HG03442 (cell line): ENCODE measurements around the gene VEPH1.
"Not testable (repeated sequence)": the region's sequence is repeated elsewhere in the genome, so short reads cannot be mapped to it uniquely, and the experiment has no call there.

Experiments used
- ATAC-seq: cut with Tn5 transposase; IDR thresholded peaks from one replicate; pipeline ENCODE4 v1.9.1; 2021; ENCODE audit warnings: mild to moderate bottlenecking, moderate library complexity; ENCODE audit not compliant: unreplicated experiment

The VEPH1 gene

GRCh38 chr3:157355276-157355675 is 147.9 kb downstream of the VEPH1 start:
- ATAC-seq = no peak

GRCh38 chr3:157354722-157355121 is 148.5 kb downstream of the VEPH1 start:
- no peak for ATAC-seq

GRCh38 chr3:157354254-157354653 is 149.0 kb downstream of the VEPH1 start:
- no peak for ATAC-seq

- no peak for ATAC-seq
These were observed 149.6 kb downstream of the VEPH1 start for GRCh38 chr3:157353652-157354051.

DNA sequence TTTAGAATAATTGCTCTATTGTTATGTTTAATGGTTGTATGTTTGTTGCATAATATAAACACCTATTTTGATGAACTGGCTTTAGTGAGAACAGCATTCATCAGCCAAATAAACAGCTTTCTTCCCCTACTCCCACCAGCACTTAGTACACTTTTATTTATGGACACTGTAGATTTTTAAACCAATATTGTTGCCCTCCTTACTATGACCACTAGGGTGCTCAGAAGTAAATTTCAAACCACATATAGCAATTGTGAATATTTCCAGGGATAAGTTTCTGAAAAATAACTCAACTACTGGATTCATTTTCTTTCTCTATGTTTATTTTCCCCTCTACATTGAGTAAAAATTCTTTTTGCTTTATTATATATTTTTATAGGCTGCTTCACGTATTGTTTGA is 151.2 kb downstream of the VEPH1 start:
- ATAC-seq = no peak

DNA sequence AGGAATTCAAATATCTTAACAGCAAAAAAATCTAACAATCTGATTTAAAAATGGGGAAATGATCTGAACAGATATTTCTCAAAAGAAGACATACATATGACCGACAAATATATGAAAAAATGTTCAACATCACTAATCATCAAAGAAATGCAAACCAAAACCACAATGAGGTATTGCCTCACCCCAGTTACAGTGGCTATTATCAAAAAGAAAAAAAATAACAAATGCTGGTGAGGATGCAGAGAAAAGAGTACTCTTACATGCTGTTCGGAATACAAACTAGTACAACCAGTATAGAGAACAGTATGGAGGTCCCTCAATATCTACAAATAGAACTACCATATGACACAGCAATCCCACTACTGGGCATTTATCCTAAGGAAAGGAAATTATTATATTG is 152.6 kb downstream of the VEPH1 start:
- ATAC-seq = not testable (repeated sequence)

DNA sequence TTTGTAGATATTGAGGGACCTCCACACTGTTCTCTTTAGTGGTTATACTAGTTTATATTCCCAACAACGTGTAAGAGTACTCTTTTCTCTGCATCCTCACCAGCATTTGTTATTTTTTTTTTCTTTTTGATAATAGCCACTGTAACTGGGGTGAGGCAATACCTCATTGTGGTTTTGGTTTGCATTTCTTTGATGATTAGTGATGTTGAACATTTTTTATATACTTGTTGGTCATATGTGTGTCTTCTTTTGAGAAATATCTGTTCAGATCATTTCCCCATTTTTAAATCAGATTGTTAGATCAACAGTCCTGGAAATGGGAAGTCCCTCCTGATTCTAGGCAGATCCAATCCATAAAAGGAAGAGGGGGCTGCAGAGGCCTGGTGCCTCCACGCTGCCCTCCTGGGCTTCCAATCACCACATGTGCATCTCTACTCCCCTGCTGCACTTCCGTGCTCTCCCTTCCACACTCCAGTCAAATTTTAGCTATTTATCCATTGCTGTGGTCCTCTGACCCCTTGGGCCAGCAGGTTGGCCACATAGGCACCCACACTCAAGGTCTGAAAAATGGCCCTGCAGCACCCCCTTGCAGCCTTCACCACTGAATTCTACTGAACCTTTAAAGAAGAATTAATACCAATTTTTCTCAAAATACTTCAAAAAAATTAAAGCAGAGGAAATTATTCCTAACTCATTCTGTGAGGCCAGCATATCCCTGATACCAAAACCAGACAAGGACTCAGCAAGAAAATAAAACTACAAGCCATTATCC is 154.7 kb downstream of the VEPH1 start:
- ATAC-seq = not testable (repeated sequence)

DNA sequence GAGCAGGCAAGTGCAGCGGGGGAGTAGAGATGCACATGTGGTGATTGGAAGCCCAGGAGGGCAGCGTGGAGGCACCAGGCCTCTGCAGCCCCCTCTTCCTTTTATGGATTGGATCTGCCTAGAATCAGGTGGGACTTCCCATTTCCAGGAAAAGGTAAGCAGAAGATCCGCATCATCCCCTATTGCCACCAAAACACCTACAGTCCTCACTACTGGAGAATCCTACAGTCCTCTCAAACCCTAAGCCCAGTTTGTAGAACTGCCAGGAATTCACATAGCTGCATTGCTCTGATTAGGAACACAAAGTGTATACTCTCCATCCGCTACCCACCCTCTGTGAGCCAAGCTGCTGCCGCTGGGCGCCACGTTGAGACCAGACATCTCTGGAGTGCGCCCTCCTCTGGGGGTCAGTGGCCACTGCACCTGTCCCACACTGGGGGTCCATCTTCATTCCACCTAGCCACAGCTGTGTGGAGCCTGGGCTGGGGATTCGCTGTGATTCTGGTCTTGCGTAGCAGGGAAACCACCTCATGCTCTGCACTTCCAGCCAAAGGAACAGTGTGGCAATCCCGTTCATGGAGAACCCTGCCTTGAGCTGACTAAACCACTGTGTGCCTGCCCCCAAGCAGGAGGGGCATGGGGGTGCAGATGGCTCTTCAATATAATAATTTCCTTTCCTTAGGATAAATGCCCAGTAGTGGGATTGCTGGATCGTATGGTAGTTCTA is 155.5 kb downstream of the VEPH1 start:
- no peak for ATAC-seq

DNA sequence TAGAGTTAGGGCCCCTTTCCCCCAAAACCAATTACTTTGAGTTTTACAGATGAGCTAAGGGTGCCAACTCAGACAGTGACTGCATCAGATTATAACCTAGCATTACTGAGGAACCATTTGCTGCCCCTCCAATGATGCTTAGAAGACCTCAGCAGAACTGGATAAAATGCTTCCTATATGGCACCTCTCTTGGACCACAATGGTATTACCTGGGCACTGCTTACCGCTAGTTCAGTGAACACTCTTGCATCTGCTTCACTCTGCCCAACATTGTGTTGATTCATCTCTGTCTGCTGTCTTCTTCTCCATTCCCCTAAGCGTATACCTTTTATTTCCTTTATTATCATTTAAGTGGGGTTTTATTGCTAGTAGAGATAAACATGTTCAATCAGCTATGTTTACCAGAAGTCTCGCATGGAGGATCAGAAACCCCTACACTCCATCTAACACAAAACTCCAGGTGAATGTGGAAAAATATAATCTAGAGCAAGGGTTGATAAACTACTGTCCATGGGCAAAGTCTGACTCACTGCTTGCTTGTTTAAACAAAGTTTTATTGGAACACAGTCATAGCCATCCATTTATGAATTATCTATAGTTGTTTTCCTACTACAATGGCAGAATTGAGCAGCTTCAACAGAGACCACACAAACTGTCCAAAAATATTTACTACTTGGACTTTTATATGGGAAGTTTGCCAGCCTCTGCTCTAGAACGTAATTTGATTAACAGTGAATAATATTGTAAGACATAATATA is 166.8 kb downstream of the VEPH1 start:
- no peak for ATAC-seq

- no peak for ATAC-seq
These were observed 167.8 kb downstream of the VEPH1 start for GRCh38 chr3:157335233-157336076.

GRCh38 chr3:157333551-157333991 is 169.6 kb downstream of the VEPH1 start:
- no peak for ATAC-seq

- no peak for ATAC-seq
These were observed 173.0 kb downstream of the VEPH1 start for GRCh38 chr3:157330206-157330605.

GRCh38 chr3:157329551-157329950 is 173.7 kb downstream of the VEPH1 start:
- no peak for ATAC-seq

DNA sequence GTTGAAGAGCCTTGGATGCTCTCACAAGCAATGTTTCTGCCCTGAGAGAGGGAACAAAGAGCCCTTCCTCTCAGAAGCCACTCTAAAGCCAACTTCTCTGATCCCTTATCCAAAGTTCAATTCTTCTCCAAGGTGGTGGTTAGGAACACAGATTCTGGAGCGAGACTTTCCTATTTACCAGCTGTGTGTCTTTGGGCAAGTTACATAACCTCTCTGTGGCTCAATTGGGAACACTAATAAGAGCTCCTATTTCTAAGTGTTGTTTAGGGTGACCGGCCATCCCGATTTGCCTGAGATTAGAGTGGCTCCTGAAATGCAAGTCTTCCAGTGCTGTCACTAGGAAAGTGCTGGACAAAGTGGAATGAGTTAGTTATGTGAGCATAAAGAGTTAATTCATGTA is 175.4 kb downstream of the VEPH1 start:
- no peak for ATAC-seq

DNA sequence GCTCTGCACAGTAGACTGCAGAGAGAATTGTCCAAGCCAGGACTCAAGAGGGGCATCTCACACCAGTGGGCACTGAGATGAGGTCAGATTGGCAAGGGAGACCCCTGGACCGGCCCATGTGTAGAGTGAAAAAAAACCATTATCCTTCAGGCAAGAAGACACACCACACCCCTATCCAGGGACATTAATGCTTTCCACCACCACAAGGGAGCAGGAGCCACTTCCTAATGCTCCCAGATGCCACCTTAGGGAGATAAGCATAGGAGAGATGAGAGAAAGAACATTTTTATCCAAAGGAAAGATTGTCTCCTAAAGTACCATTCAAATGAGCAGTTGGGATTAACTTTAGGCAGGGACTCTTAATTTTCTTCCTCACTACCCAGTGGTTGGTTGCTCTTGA is 176.2 kb downstream of the VEPH1 start:
- no peak for ATAC-seq

GRCh38 chr3:157324869-157325268 is 178.3 kb downstream of the VEPH1 start:
- not testable (repeated sequence) for ATAC-seq

DNA sequence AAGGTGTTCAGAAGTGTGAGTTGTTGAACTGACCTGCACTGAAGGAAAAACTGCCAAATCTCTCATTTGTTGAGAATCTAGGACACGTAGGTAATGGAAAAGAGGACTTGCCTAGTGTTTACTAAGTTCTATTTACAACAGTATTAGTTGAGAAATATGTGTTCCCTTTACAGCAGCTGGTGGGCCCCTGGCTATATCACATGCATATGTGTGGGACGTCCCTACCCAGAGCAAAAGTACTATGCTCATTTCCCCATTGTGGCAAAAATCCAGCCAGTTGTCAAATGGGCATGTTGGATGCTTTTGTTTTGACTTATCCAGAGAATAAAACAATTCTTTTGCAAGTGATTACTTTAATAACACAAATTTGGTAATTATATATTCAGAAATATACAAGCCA is 179.9 kb downstream of the VEPH1 start:
- no peak for ATAC-seq

DNA sequence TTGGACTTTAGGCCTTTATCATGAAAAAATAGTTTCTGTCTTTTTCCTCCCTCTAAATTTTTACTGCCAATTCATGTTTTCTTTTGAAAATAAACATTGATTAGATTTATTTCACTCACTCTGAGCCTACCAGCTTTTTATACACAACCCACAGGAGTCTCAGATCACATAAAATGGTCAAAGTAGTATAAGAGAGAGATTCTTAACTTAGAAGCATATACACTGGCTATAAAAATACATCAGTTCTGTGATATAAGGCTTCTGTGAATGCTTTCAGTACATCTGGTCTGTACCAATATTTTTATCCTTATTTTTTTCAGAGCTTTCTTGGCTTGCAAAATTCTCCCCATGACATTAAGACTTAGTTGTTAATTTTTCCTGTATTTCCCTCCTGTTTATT is 183.5 kb downstream of the VEPH1 start:
- ATAC-seq = no peak

DNA sequence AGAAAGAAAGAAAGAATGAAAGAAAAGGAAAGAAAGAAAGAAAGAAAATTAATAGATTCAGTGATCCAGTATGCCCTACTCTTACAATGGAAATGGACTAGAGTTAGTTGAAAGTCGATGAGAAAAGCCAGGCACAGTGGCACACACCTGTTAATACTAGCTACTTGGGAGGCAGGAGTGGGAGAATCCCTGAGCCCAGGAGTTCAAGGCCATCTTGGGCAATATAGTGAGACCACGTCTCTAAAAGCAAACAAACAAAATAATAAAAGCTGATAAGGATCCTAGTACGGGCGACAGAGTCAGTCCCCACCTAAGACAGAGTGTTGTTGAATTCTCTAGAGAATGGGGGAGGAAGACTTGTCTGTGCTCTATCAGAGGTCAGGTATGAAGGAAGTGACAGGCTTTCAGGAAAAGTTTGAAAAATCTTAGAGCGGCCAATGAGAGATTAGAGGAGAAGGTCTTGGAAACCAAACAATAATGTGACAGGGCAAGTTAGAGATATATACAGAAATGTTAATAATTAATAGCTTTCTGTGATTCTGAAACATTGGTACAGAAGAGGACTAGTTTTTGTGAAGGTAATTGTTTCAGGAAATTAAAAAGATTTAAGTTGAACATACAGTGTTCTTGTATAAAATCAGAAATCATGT is 184.5 kb downstream of the VEPH1 start:
- no peak for ATAC-seq

DNA sequence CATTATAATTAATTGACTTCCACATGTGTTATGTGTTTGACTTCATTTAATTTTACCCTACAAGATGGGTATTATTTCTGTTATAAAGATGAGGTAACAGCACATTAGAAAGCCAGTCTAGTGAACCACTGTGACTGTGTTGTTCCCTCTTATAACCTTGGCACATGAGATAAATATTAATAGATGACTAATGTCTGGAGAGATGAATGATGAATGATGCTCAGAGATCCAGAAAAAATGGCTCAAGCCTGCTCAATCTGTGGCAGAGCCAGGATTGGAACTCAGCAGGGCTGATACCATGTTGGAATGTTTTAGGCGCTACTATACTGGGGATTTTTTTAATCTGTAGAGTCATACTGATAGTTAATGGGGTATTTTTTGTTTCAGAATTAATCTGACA is 185.3 kb downstream of the VEPH1 start:
- no peak for ATAC-seq
